GM12865 (cell line): ENCODE measurements around the gene PRIM1.

Experiments used
- DNase-seq: peaks from one replicate; pipeline ENCODE4 v3.0.0; 2010; ENCODE audit warnings: low read depth
- H3K4me3 ChIP-seq: 2 replicates; pipeline ENCODE4 v1.5.1; 2011; ENCODE audit warnings: mild to moderate bottlenecking, low read depth, low read length, control low read depth
- TF ChIP-seq, protein P1 (sequence below): IDR thresholded peaks from 2 replicates; pipeline ENCODE4 v1.5.1; 2011; ENCODE audit warnings: low read length, control low read depth, low read depth, inconsistent platforms; ENCODE audit not compliant: insufficient read depth; ENCODE audit errors: missing control alignments

PRIM1 gene

DNA sequence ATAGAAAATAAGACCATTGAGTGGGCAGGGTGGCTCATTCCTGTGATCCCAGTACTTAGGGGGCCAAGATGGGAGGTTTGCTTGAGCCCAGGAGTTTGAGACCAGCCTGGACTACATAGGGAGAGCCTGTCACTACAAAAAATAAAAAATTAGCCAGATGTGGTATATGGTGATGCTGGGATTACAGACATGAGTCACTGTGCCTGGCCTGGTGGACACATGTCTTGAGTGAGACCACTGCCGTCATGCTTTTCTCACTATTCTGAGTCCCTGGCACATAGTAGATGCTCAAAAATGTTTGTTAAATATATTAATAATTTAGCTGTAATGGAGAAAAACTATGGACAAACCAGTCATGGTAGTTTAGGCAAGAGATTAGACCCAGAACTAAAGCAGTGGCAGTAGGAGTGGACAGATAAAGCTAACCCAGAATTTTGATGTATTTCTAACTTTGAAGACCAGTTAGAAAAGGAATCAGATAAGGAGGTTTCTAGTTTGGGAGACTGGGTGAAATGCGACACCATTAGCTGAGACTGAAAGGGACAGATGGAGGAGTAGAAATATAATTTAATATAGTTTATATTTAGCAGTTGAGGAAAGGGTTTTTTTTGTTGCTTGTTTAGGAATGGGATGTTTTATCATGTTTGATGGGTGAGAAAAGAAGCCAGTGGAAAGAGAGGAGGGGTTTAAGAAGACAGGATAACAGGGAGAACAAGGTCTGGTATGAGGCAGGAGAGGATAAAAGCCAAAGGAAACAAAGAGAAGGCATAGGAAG lies 56.6 kb downstream of the PRIM1 start:
- no peak overlapping the region for H3K4me3 ChIP-seq
- DNase-seq: no peak
- TF ChIP-seq, protein P1, sequence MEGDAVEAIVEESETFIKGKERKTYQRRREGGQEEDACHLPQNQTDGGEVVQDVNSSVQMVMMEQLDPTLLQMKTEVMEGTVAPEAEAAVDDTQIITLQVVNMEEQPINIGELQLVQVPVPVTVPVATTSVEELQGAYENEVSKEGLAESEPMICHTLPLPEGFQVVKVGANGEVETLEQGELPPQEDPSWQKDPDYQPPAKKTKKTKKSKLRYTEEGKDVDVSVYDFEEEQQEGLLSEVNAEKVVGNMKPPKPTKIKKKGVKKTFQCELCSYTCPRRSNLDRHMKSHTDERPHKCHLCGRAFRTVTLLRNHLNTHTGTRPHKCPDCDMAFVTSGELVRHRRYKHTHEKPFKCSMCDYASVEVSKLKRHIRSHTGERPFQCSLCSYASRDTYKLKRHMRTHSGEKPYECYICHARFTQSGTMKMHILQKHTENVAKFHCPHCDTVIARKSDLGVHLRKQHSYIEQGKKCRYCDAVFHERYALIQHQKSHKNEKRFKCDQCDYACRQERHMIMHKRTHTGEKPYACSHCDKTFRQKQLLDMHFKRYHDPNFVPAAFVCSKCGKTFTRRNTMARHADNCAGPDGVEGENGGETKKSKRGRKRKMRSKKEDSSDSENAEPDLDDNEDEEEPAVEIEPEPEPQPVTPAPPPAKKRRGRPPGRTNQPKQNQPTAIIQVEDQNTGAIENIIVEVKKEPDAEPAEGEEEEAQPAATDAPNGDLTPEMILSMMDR: no peak

DNA sequence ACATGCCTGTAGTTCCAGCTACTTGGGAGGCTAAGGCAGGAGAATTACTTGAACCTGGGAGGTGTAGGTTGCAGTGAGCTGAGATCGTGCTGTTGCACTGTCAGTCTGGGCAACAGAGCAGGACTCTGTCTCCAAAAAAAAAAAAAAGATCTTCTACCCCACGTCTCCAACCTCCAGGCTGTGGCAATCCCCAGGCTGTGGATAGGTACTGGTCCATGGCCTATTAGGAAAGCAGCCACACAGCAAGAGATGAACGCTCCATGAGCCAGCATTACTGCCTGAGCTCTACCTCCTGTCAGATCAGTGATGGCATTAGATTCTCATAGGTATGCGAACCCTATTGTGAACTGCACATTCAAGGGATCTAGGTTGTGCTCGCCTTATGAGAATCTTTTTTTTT lies 58.0 kb downstream of the PRIM1 start:
- TF ChIP-seq, protein P1: no peak
- DNase-seq: no peak
- H3K4me3 ChIP-seq: no peak overlapping the region

DNA sequence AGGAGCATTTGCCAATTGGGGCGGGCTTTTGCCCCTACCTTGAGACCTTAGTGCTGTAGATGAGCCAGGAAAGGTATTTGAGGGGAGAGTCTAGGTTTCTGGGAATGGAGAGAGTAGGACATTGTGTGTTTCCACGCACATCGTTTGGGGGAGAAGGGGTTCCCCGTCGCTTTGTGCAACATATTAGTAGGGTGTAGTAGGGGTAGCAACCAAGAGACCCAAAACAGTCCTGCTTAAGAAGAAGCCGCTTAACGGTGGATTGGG lies 63.3 kb downstream of the PRIM1 start:
- peak overlapping the region; percentile 77 for H3K4me3 ChIP-seq
- DNase-seq: no peak
- TF ChIP-seq, protein P1: no peak

DNA sequence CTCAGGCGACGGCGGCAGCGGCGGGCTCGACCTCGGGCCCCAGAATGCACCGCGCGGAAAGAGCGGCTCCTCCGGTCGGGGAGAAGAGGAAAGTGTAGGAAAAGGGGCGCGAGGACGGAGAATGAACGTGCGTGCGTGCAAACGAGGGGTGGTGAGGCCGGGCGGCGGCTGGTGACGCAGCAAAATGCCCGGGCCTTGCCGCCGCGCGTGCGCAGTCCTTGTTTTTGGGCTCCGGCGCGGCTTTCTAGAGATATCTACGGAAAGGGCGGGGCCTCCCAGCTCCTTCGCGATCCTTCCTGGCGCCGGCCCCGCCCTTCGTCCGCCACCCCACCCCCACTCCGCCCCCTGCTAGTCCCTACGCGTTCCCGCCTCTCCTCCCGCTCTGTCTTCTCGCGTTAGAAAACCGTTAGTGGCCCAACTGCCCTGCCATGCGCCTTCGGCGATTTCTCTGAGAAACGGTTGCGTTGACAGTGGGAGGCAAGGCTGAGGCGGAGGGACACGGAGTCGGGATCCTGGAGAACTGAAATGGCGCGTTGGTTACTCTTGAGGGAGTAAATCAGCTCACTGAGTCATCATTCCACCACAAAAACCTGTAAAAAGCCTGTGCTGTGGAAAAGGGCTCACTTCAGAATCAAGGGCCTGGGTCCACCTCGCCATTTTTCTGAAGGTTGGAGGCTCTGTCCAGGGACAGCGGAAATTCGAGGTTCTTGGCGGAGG lies 63.8 kb downstream of the PRIM1 start, which contains the start of gene PTGES3:
PTGES3 (minus strand) TSS at position 156 of the 717 bp plus-strand sequence. CDS start 285 bp downstream, outside the sequence.
- TF ChIP-seq, protein P1: no peak
- peak within 1 kb of the TSS; percentile 77 for H3K4me3 ChIP-seq
- DNase-seq: peak; percentile 99

DNA sequence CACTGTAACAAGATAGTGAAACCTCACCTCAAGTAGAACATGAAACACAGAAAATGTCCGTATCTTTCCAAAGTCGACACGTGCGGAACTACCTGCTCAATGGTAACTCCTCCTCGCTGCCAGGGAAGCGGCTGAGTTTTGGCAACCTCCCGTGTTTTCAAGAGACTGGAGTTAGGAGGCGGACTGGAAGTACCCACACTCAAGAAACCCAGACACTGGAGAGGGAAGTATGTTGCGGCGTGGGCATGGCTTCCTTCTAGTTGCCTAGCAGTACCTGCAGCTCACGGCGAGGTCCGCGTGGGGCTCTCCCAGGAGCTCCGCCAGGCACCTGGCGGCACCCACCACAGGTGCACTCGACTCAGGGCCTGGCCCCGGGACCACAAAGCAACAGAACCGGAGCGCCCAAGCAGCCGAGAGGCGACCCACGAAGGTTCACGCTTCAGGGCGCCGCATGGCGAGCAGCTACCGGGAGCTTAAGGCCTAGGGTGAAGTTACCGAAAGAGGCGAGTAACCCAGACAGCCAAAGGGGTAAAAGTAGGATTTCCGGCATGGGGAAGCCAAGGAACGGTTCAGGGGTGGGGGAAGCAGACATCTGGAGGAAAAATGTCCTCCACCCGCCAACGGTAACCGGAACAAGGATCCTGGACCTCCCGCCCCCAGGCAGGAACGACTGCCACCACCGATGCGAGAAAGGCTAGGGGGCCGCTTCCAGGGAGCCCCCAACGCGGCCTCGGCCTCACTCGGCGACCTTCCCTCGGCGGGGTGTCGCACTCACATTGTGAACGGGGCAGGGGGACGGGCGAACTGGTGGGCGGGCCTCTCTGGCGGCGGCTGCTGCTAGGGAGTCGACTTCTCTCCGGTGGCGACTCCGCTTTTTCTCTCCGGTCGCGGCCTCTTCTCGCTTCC lies 64.6 kb downstream of the PRIM1 start:
- peak; percentile 69 for DNase-seq
- TF ChIP-seq, protein P1: no peak
- peak overlapping the region; percentile 62 for H3K4me3 ChIP-seq

DNA sequence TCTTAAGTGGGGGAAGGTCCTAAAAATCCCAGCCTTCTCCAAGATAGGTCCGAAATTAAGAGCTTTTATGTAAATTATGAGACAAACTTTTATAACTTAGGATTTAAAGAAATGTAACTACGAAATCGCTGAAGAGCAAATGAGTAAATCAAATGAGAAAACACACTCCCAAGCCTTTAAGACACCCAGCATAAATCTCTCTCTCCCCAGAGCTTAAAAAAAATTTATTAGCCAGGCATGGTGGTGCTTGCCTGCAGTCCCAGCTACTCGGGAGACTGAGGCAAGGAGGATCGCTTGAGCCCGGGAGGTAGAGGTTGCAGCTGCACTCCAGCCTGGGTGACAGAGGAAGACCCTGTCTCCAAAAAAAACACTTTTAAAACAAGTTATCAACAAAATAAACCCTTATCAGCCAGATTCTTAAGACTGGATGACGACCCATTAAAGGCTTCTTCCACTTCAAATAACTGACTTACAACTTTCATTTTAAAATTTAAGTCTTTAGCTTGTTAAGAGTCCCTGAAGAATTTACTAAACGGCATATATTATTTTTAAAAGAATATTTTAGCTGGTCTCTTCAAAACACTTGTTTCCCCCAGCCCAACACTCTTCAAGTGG lies 67.3 kb downstream of the PRIM1 start:
- peak overlapping the region; percentile 62 for H3K4me3 ChIP-seq
- TF ChIP-seq, protein P1: no peak
- no peak for DNase-seq
